Measurements from ENCODE around the gene YIF1A.

DNA sequence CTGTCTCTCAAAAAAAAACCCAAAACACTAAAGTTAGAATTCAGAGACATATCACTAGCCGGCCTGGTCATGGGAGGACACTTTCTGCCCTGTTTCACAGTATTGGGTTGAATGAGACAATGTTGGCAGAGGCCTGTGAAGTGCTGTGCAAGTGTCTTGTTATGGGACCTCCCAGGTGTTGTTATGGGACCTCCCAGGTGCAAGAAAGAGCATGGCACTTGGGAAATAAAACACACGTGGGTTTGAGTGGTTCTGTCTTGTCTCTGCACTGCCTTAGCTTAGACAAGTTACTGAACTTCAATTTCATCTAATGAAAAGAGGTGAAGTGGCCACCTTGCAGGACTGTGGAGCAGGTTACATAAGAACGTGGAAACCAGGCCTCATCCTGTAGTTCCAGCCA, 49.4 kb downstream of the YIF1A start:
- TF ChIP-seq, protein P1, sequence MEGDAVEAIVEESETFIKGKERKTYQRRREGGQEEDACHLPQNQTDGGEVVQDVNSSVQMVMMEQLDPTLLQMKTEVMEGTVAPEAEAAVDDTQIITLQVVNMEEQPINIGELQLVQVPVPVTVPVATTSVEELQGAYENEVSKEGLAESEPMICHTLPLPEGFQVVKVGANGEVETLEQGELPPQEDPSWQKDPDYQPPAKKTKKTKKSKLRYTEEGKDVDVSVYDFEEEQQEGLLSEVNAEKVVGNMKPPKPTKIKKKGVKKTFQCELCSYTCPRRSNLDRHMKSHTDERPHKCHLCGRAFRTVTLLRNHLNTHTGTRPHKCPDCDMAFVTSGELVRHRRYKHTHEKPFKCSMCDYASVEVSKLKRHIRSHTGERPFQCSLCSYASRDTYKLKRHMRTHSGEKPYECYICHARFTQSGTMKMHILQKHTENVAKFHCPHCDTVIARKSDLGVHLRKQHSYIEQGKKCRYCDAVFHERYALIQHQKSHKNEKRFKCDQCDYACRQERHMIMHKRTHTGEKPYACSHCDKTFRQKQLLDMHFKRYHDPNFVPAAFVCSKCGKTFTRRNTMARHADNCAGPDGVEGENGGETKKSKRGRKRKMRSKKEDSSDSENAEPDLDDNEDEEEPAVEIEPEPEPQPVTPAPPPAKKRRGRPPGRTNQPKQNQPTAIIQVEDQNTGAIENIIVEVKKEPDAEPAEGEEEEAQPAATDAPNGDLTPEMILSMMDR (IDR thresholded peaks at IDR 0.05) = no peak
- TF ChIP-seq POLR2AphosphoS5 (IDR thresholded peaks at IDR 0.05) (no peak), EP300 (IDR thresholded peaks at IDR 0.05) (no peak), POLR2A (IDR thresholded peaks at IDR 0.05) (no peak)
